Aorta (tissue), 5 donors: ENCODE results near the gene ENTREP1. TPM values are rescaled to one million over a fixed set of nuclear protein-coding genes. Genes with fewer than 3 reads are reported as not detected.
"Not testable (repeated sequence)": the region's sequence is repeated elsewhere in the genome, so short reads cannot be mapped to it uniquely, and the experiment has no call there.

Experiments used
- ATAC-seq: fragments of 200-7000 bp; cut with Tn5 transposase; one replicate; pipeline ENCODE4 v1.9.1; 2022; ENCODE audit warnings: moderate library complexity; ENCODE audit not compliant: low FRiP score
- DNase-seq, 2 donors: peaks; one replicate each; pipeline ENCODE4 v3.0.0-alpha.2; 2020
- H3K27ac ChIP-seq, 2 donors: one replicate each; pipeline ENCODE4 v1.5.1; 2013; ENCODE audit warnings: low read length in 2 of 2, mild to moderate bottlenecking in 2 of 2, moderate library complexity in 2 of 2, control low read depth in 1 of 2, inconsistent platforms in 1 of 2, low read depth in 1 of 2
- H3K27me3 ChIP-seq, 2 donors: one replicate each; pipeline ENCODE4 v1.6.1; 2013; ENCODE audit warnings: control low read depth in 1 of 2, low read length in 1 of 2, mild to moderate bottlenecking in 1 of 2, moderate library complexity in 1 of 2; ENCODE audit not compliant: insufficient read depth in 2 of 2, control insufficient read depth in 1 of 2
- H3K36me3 ChIP-seq, 2 donors: one replicate each; pipeline ENCODE4 v1.6.1; 2013; ENCODE audit warnings: control low read depth in 1 of 2, low read length in 1 of 2, mild to moderate bottlenecking in 1 of 2; ENCODE audit not compliant: insufficient read depth in 2 of 2, control insufficient read depth in 1 of 2
- H3K4me1 ChIP-seq, 2 donors: one replicate each; pipeline ENCODE4 v1.6.1; 2013; ENCODE audit warnings: low read length in 2 of 2, control low read depth in 1 of 2, mild to moderate bottlenecking in 1 of 2, moderate library complexity in 1 of 2; ENCODE audit not compliant: insufficient read depth in 2 of 2, control insufficient read depth in 1 of 2
- H3K4me3 ChIP-seq, 2 donors: one replicate each; pipeline ENCODE4 v1.5.1; 2013; ENCODE audit warnings: low read length in 2 of 2, control low read depth in 1 of 2, mild to moderate bottlenecking in 1 of 2
- H3K9me3 ChIP-seq: one replicate; pipeline ENCODE4 v1.6.1; 2013; ENCODE audit warnings: mild to moderate bottlenecking, low read length; ENCODE audit not compliant: control insufficient read depth
- WGBS, 2 donors: extraction: QIAGEN DNeasy Blood & Tissue Kit; methylation state at CpG; one replicate each; pipeline ENCODE4 v1.1.7; 2013; 5-methylcytosine and 5-hydroxymethylcytosine counted together
- intact Hi-C, 2 donors: fragments of 100-400 bp; cut with DNase I; formaldehyde crosslinking; loops; one replicate each; pipeline versions ENCODE4 v1.14.2 to v1.15.0; 2022
- polyA plus RNA-seq, 2 donors: library from polyadenylated mRNA; stranded (reverse); fragments of 200-250 nt; gene quantifications; one replicate each; pipeline ENCODE4 v1.2.3, GENCODE V29; 2013
- total RNA-seq, 2 donors: library from RNA; stranded (reverse); fragmentation: NEBNext Ultra II Directional; extraction: Animal tissue kit (Norgen Biotek cat#: 25700); gene quantifications; one replicate each; pipeline ENCODE4 v1.2.1, GENCODE V29; 2021
- donor health status: healthy with polysubstance abuse.
- donor health status: Bipolar disorder and iron deficiency.
- donor health status: DM: no; HTN: no; CAD: no.
- donor health status: DM: no; HTN: no; CAD: no.
- donor health status: DM: yes; HTN: yes; CAD: no.

The ENTREP1 gene
- total and polyA plus RNA-seq, 4 donors: 0.25 to 5.7 (median 3.1) TPM

DNA sequence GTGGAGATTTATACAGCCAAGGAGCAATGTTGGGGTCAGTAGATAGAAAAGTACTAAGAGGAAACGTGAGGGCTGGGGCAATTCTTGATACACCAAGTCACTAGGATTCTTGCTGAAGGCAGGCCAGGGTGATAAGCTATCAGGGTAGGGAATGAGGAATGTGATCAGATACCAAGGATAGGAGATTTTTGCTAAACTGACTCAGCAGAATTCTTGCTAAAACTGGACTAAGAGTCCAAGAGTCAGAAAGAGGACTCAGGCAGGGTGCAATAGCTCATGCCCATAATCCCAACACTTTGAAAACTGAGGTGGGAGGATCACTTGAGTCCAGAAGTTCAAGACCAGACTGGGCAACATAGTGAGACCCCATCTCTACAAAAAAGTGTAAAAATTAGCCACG lies 71.7 kb downstream of the ENTREP1 start:
- H3K4me1 ChIP-seq: peaks cover 0 to 3% of the 10 kb centered on the region in 2 donors
- intact Hi-C loops: loop anchor here in 1 of 2 donors (10.0 kb wide), 1 partner anchor 362 kb away; the partner anchor contains the start of gene FXN
- no peaks in the 10 kb centered on the region for H3K36me3 ChIP-seq
- no peaks in the 10 kb centered on the region for H3K27me3 ChIP-seq
- no peak for ATAC-seq
- DNase-seq: no peak
- no peak overlapping the region for H3K4me3 ChIP-seq
- H3K27ac ChIP-seq: no peak overlapping the region
- H3K9me3 ChIP-seq: no peaks in the 10 kb centered on the region
- WGBS, 2 donors: 80 to 86% methylated on average over 2 of the region's 2 CpGs

DNA sequence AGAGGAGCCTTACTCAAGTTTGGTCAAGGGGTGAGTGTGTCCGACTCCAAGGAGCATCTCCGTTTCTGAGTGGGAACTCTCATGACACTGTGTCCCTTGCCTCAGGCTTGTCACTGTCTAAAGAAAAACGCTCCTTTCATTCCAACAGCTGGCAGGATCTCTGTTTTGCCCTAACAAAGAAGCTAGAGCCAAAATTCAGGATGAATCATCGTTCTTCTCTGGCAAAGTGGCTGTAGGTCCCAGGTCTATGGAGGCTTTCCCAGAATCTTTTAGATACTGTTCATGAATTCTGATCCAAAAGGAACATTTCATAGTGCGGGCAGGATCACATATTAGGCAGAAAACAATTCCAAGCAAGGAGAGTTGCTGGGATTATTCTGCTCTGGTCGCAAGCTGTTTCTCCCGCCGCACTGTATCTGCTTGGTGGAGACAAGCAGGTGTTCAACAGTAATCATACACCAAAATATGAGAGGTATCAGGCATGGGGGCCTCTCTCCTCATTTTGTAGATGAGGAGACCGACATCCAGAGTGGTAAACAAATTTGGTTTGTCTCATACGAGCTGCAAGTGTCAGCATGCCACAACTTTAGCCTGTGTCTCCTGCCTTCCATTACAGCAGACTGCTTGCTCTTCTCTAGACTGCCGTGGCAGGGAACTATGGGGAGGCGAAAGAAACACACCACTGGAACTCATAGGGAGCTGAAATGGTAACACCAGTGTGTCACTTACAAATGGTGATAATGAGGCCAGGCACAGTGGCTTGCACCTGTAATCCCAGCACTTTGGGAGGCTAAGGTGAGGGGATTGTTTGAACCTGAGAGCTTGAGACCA lies 72.6 kb downstream of the ENTREP1 start:
- ATAC-seq: peak; percentile 66
- DNase-seq: no peak
- 3 to 6% methylated on average over 12 of the region's 12 CpGs for WGBS, 2 donors
- peak overlapping the region in 1 of 2 donors; percentile 58 for H3K27ac ChIP-seq
- no peak overlapping the region for H3K4me3 ChIP-seq
- H3K9me3 ChIP-seq: no peaks in the 10 kb centered on the region
- intact Hi-C loops: loop anchor here in 1 of 2 donors (10.0 kb wide), 1 partner anchor 363 kb away; the partner anchor contains the start of gene FXN
- H3K36me3 ChIP-seq: no peaks in the 10 kb centered on the region
- no peaks in the 10 kb centered on the region for H3K27me3 ChIP-seq
- H3K4me1 ChIP-seq: peaks cover 0 to 3% of the 10 kb centered on the region in 2 donors

DNA sequence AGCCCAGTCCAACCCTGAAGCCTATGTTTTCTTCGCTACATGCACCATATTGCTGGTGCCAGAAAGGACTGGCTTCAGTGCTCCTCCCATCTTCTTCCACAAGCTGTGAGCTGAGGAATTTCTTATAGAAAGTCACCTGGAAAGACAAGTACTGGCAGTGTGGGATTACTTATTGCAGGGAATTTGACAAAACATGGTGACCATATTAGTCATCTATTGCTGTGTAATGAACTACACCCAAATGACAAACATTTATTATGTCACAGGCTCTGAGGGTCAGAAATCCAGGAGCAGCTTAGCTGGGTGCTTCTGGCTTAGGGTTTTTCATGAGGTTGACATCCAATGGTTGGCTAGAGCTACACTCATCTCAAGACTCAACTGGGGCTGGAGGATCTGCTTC lies 75.5 kb downstream of the ENTREP1 start:
- Histone ChIP-seq H3K9me3 (no peaks in the 10 kb centered on the region), H3K27ac (no peak overlapping the region), H3K27me3 (no peaks in the 10 kb centered on the region), H3K4me1 (peaks cover 0 to 3% of the 10 kb centered on the region in 2 donors), H3K36me3 (no peaks in the 10 kb centered on the region), H3K4me3 (no peak overlapping the region)
- 88 to 97% methylated on average over 1 of the region's 1 CpG for WGBS, 2 donors
- intact Hi-C loops: no loop called here
- ATAC-seq (no peak), DNase-seq (no peak)

DNA sequence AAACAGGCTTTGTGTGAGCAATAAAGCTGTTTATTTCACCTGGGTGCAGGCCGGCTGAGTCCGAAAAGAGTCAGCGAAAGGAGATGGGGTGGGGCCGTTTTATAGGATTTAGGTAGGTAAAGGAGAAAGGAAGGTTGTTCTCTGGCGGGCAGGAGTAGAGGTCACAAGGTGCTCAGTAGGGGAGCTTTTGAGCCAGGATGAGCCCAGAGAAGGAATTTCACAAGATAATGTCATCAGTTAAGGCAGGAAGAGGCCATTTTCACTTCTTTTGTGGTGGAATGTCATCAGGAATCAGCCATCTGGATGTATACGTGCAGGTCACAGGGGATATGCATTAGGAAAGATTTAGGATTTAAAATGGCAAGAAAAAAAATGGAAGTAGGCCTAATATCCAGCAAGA lies 84.9 kb downstream of the ENTREP1 start:
- intact Hi-C loops, H3K4me3 ChIP-seq, DNase-seq, H3K4me1 ChIP-seq, H3K27me3 ChIP-seq, H3K27ac ChIP-seq, H3K36me3 ChIP-seq, H3K9me3 ChIP-seq, ATAC-seq: not testable (repeated sequence)
- 94% methylated on average over 6 of the region's 6 CpGs for WGBS, 2 donors

GRCh38 chr9:69411246-69411645 lies 86.2 kb downstream of the ENTREP1 start:
- intact Hi-C loops: no loop called here
- Histone ChIP-seq H3K4me1 (no peaks in the 10 kb centered on the region), H3K4me3 (no peak overlapping the region), H3K9me3 (no peaks in the 10 kb centered on the region), H3K36me3 (no peaks in the 10 kb centered on the region), H3K27ac (no peak overlapping the region), H3K27me3 (no peaks in the 10 kb centered on the region)
- no peak for ATAC-seq
- WGBS, 2 donors: 99 to 100% methylated on average over 3 of the region's 3 CpGs
- no peak for DNase-seq

DNA sequence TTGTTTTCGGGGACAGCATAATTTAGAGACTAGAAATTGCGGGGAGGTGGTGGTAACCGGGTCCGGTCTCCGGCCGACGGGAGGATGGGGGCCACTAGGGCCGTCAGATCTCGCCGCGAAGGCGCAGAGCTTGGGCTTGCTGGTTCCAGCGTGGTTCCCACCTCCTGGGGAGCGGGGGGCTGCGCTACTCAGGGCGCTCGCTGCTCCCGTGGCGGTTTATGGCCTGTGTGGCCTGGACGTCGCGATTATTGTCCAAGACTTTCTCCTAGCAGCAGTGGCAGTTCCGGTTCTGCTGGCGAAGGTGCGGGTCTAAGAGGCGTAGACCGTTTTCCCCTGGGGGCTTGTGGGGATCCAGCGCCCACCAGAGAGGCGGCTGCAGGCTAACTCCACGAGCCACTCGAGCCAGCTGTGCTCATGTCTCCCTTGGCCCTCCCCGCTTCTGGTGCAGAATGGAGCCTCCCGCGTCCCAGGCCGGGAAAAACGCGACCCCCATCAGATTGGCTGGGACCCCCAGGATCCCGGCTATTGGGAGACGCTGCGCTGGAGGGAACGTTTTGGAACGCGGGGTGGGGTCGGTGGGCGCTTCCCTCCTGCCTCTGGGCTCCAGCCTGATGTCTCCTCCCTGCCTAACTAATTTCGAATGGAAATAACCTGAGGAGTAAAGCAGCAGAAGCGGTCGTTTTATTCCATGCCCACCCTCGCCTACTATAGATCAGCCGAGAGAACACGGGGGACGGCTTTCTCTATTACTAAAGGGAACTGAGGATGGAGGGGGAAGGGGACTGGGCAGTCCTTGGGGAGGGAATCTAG lies 87.1 kb downstream of the ENTREP1 start:
- no peaks in the 10 kb centered on the region for H3K27me3 ChIP-seq
- intact Hi-C loops: no loop called here
- 69 to 70% methylated on average over 52 of the region's 52 CpGs for WGBS, 2 donors
- DNase-seq (no peak), ATAC-seq (peak; percentile 38)
- H3K4me1 ChIP-seq: no peaks in the 10 kb centered on the region
- no peak overlapping the region for H3K4me3 ChIP-seq
- H3K9me3 ChIP-seq: no peaks in the 10 kb centered on the region
- H3K36me3 ChIP-seq: no peaks in the 10 kb centered on the region
- no peak overlapping the region for H3K27ac ChIP-seq

DNA sequence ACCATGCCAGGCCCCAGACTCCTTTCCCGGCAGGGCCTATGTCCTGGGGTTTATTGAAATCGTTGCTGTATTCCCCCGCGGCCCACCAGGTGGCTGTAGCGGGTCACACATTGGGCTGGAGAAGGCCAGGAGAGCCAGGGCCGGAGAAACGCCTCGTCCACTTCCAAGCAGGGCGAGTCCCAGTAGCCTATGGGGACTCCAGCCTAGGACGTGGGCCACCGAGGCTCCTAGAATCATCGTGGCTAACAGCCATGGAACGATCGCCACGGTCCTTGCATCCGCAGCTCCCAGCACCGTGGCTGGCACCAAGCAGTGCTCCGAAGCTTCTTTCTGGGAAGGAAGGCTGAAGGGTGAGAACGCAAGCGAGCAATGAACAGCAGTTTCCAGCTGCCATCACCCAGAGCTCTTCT lies 87.7 kb downstream of the ENTREP1 start:
- Histone ChIP-seq H3K27me3 (no peaks in the 10 kb centered on the region), H3K4me1 (no peaks in the 10 kb centered on the region), H3K27ac (no peak overlapping the region), H3K4me3 (no peak overlapping the region), H3K36me3 (no peaks in the 10 kb centered on the region), H3K9me3 (no peaks in the 10 kb centered on the region)
- WGBS, 2 donors: 8 to 13% methylated on average over 20 of the region's 20 CpGs
- peak; percentile 79 to 88 for DNase-seq
- peak; percentile 88 for ATAC-seq
- intact Hi-C loops: no loop called here

GRCh38 chr9:69420611-69421270 lies 95.7 kb downstream of the ENTREP1 start:
- DNase-seq (no peak), ATAC-seq (no peak)
- Histone ChIP-seq H3K36me3 (no peaks in the 10 kb centered on the region), H3K9me3 (no peaks in the 10 kb centered on the region), H3K4me3 (no peak overlapping the region), H3K4me1 (no peaks in the 10 kb centered on the region), H3K27me3 (no peaks in the 10 kb centered on the region), H3K27ac (no peak overlapping the region)
- 71 to 92% methylated on average over 10 of the region's 10 CpGs for WGBS, 2 donors
- intact Hi-C loops: loop anchor here (5.0 to 10.0 kb wide), 7 partner anchors 127 to 694 kb away; no protein-coding TSS in a partner anchor
